Measurements from ENCODE around the gene PPP6R3. TPM values are rescaled to one million over a fixed set of nuclear protein-coding genes. Genes with fewer than 3 reads are reported as not detected.

Gene PPP6R3
- total and polyA plus RNA-seq, 2 of the 13 experiments (the other 11 are each of a cell fraction or from before 2014, with no cell fraction given): 41.2 to 83.4 TPM

GRCh38 chr11:68532727-68533369 lies 72.3 kb downstream of the PPP6R3 start (continued):
- TF ChIP-seq AFF4 (CRISPR knock-in tag; IDR thresholded peaks at IDR 0.05): no peak
- no peak for TF ChIP-seq ZNF703 (CRISPR knock-in tag; IDR thresholded peaks at IDR 0.05; ENCODE audit: borderline replicate concordance)
- TF ChIP-seq RBAK (CRISPR knock-in tag; IDR thresholded peaks at IDR 0.05): peak; percentile 89
- peak; percentile 82; the same call in 1 of the 2 replicates for TF ChIP-seq TFE3 (CRISPR knock-in tag; IDR thresholded peaks at IDR 0.05)
- no peak for TF ChIP-seq ZNF350 (CRISPR knock-in tag; IDR thresholded peaks at IDR 0.05; ENCODE audit: borderline replicate concordance, low read depth)
- TF ChIP-seq GATAD2A (CRISPR knock-in tag; IDR thresholded peaks at IDR 0.05): peak; percentile 55
- TF ChIP-seq FOXP1 (IDR thresholded peaks at IDR 0.05): 0 out of 2 replicates have a peak, but pooled peaks have one; percentile 8
- no peak; the same call in 1 of the 2 replicates for TF ChIP-seq FOXP1 (CRISPR knock-in tag; IDR thresholded peaks at IDR 0.05)
- TF ChIP-seq SOX13 (IDR thresholded peaks at IDR 0.05): no peak
- TF ChIP-seq SOX13 (CRISPR knock-in tag; conservative IDR thresholded peaks at IDR 0.05 in 1 of 2, IDR thresholded peaks at IDR 0.05 in 1 of 2): peak in 1 of 2 experiments; percentile 41; a peak in 2 of 4 replicates
- TF ChIP-seq ZNF646 (CRISPR knock-in tag; IDR thresholded peaks at IDR 0.05): peak; percentile 66; the same call in 1 of the 2 replicates
- no peak for TF ChIP-seq SMARCE1 (IDR thresholded peaks at IDR 0.05; ENCODE audit: borderline replicate concordance)
- TF ChIP-seq SRY (CRISPR knock-in tag; IDR thresholded peaks at IDR 0.05): no peak
- no peak for TF ChIP-seq FOXA1 (IDR thresholded peaks at IDR 0.05)
- TF ChIP-seq FOXA1 (CRISPR knock-in tag; IDR thresholded peaks at IDR 0.05): peak; percentile 24; the same call in 1 of the 2 replicates
- TF ChIP-seq ASH2L (IDR thresholded peaks at IDR 0.05; ENCODE audit: insufficient read length, low read depth, low read length): peak; percentile 85
- TF ChIP-seq ZNF776 (CRISPR knock-in tag; IDR thresholded peaks at IDR 0.05): no peak
- TF ChIP-seq KDM6A (CRISPR knock-in tag; IDR thresholded peaks at IDR 0.05; ENCODE audit: low read depth): no peak
- TF ChIP-seq NFIC (IDR thresholded peaks at IDR 0.05; ENCODE audit: low read length): 0 out of 2 replicates have a peak, but pooled peaks have one; percentile 44
